AG09309 (cell line): Measurements from ENCODE around the gene ABCD2.
"Not testable (repeated sequence)": the region's sequence is repeated elsewhere in the genome, so short reads cannot be mapped to it uniquely, and the experiment has no call there.

ENCODE experiments used
- DNase-seq: peaks from one replicate; pipeline ENCODE4 v3.0.0-alpha.2; 2010; ENCODE audit warnings: low read depth
- H3K4me3 ChIP-seq: 2 replicates; pipeline ENCODE4 v1.5.1; 2011; ENCODE audit warnings: mild to moderate bottlenecking, low read depth, low read length, moderate library complexity; ENCODE audit not compliant: control insufficient read depth
- TF ChIP-seq, protein P1 (sequence below): IDR thresholded peaks from 2 replicates; pipeline ENCODE4 v1.5.1; 2011; ENCODE audit warnings: mild to moderate bottlenecking, low read depth, low read length, inconsistent platforms; ENCODE audit not compliant: insufficient read depth, control insufficient read depth; ENCODE audit errors: missing control alignments

Gene ABCD2

GRCh38 chr12:39606712-39607423, 12.7 kb downstream of the ABCD2 start:
- no peak for DNase-seq
- H3K4me3 ChIP-seq: no peak overlapping the region
- TF ChIP-seq, protein P1, sequence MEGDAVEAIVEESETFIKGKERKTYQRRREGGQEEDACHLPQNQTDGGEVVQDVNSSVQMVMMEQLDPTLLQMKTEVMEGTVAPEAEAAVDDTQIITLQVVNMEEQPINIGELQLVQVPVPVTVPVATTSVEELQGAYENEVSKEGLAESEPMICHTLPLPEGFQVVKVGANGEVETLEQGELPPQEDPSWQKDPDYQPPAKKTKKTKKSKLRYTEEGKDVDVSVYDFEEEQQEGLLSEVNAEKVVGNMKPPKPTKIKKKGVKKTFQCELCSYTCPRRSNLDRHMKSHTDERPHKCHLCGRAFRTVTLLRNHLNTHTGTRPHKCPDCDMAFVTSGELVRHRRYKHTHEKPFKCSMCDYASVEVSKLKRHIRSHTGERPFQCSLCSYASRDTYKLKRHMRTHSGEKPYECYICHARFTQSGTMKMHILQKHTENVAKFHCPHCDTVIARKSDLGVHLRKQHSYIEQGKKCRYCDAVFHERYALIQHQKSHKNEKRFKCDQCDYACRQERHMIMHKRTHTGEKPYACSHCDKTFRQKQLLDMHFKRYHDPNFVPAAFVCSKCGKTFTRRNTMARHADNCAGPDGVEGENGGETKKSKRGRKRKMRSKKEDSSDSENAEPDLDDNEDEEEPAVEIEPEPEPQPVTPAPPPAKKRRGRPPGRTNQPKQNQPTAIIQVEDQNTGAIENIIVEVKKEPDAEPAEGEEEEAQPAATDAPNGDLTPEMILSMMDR: no peak

DNA sequence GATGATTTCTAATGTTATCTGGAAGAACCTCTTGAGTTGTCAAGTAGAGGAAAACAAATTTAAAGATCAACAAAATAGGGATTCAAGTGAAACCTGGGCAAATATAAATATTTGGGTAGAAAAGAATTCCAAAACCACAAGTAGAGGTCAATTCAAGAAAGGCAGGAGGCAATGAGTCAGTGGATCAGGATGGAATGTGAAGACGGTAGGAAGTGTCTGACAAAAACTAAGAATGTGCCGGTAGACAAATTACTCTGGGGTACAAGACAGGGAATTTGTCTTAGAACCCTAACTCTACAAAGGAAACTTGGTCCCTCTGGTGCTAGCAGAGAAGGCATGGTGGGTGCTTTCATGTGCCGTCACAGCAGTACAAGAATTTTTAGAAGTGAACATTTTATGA, 13.6 kb downstream of the ABCD2 start:
- TF ChIP-seq, protein P1: no peak

DNA sequence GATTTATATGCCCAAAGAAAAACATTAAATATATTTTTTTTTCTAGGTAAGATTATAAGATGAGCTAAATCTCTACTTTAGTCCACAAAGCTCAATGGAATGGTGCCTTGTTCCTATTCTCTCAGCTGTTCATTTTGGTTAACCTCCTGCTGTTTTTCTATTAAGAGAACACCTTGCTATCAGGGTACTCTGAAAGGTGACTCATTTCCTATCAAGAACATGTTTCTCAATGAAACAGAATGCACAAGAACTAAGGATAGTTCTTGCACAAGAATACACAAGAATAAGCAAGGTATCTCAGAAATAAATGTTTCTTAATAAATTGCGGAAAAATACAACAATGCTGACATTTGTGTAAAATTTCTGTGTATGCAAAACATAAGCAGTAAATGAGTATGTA, 14.1 kb downstream of the ABCD2 start:
- TF ChIP-seq, protein P1: no peak
- no peak overlapping the region for H3K4me3 ChIP-seq
- DNase-seq: no peak

More for the DNA sequence above, 13.6 kb downstream of the ABCD2 start:
- H3K4me3 ChIP-seq: no peak overlapping the region
- DNase-seq: no peak

GRCh38 chr12:39603065-39603464, 16.5 kb downstream of the ABCD2 start:
- TF ChIP-seq, protein P1: no peak
- DNase-seq: no peak
- H3K4me3 ChIP-seq: no peak overlapping the region

DNA sequence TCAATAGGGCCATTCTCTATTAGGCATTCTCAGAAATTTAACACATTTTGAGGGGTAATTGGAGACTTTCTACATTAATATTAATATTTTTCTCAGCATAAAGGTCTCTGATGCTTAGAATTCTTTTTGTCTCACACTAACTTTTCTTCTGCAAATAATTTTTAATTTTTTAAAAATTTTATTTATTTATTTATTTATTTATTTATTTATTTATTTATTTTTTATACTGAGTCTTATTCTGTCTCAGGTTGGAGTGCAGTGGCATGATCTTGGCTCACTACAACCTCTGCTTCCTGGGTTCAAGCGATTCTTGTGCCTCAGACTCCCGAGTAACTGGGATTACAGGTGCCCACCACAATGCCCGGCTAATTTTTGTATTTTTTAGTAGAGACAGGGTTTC, 17.7 kb downstream of the ABCD2 start:
- H3K4me3 ChIP-seq, DNase-seq: not testable (repeated sequence)

GRCh38 chr12:39595928-39596327, 23.7 kb downstream of the ABCD2 start:
- TF ChIP-seq, protein P1: no peak
- no peak for DNase-seq
- no peak overlapping the region for H3K4me3 ChIP-seq

GRCh38 chr12:39592295-39592694, 27.3 kb downstream of the ABCD2 start:
- TF ChIP-seq, protein P1: no peak
- H3K4me3 ChIP-seq: no peak overlapping the region
- no peak for DNase-seq
